K562 (cell line): Measurements from ENCODE around the gene TSTD2. TPM values are rescaled to one million over a fixed set of nuclear protein-coding genes. Genes with fewer than 3 reads are reported as not detected.

Experiments
- ATAC-seq: fragments of 200-7000 bp; cut with Tn5 transposase; 3 replicates; pipeline ENCODE4 v1.9.1; 2020; ENCODE audit warnings: moderate library complexity
- BruUV-seq: library from RNA; stranded (reverse); fragments of 400-500 nt; replicated peaks from 2 replicates; lab custom pipeline; 2021; lab: Mats Ljungman, UMichigan
- CTCF ChIA-PET: fragments of 300-600 bp; formaldehyde crosslinking; extraction: SDS; loops from one replicate; lab custom pipeline; 2021; ENCODE audit warnings: low intra/inter-chr PET ratio; lab: Yijun Ruan, JAX
- POLR2A ChIA-PET: fragments of 300-600, 350-650 bp; sonication (Branson Sonifier 250); formaldehyde crosslinking; extraction: SDS; loops from one replicate; lab custom pipeline; 2021; ENCODE audit warnings: antibody characterized with exemption, inconsistent platforms; lab: Yijun Ruan, JAX
- DNase-seq, 4 experiments: peaks; one replicate each; pipeline versions ENCODE4 v3.0.0 to v3.0.0-alpha.2; 2011 to 2018; ENCODE audit warnings: low spot score in 3 of 4, mixed read lengths in 3 of 4; ENCODE audit errors: extremely low read depth in 1 of 4
- FAIRE-seq: peaks from 2 replicates; lab custom pipeline; 2011; peaks lifted over from hg19 to GRCh38; lab: Jason Lieb, UNC
- H2AFZ ChIP-seq: 2 replicates; pipeline ENCODE4 v1.6.0; 2011; ENCODE audit warnings: low read depth, low read length, control low read depth, inconsistent platforms
- H3K27ac ChIP-seq: fragments of 200-600 bp; 3 replicates; pipeline ENCODE4 v1.8.0; 2011; ENCODE audit warnings: low read depth, mild to moderate bottlenecking, control low read depth, inconsistent platforms, low read length, moderate library complexity, mixed read lengths; ENCODE audit errors: extremely low read depth
- H3K27me3 ChIP-seq, 2 experiments: fragments of 300-600 bp in 1 of 2; 2 replicates in 1 of 2; 3 replicates in 1 of 2; pipeline versions ENCODE4 v1.6.0 to v1.8.0; 2011; ENCODE audit warnings: inconsistent platforms in 2 of 2, low read length in 2 of 2, mild to moderate bottlenecking in 1 of 2, mixed read lengths in 1 of 2, moderate library complexity in 1 of 2; ENCODE audit not compliant: control insufficient read depth in 2 of 2, insufficient read depth in 2 of 2
- H3K36me3 ChIP-seq: fragments of 300-600 bp; 3 replicates; pipeline ENCODE4 v1.8.0; 2011; ENCODE audit warnings: mild to moderate bottlenecking, low read length, inconsistent platforms; ENCODE audit not compliant: control insufficient read depth, insufficient read depth
- H3K4me1 ChIP-seq, 2 experiments: fragments of 200-600 bp in 1 of 2; replicated peaks in 1 of 2; 2 replicates in 1 of 2; 3 replicates in 1 of 2; pipeline versions ENCODE4 v1.5.1 to v1.8.0; 2011; ENCODE audit warnings: inconsistent platforms in 2 of 2, low read length in 2 of 2, mild to moderate bottlenecking in 1 of 2, mixed read lengths in 1 of 2, moderate library complexity in 1 of 2; ENCODE audit not compliant: control insufficient read depth in 2 of 2, insufficient read depth in 2 of 2
- H3K4me2 ChIP-seq: 2 replicates; pipeline ENCODE4 v1.6.1; 2011; ENCODE audit warnings: low read length, control low read depth, inconsistent platforms, mixed read lengths; ENCODE audit not compliant: insufficient read depth
- H3K4me3 ChIP-seq: fragments of 200-600 bp; sonication (generic), shearing (Covaris generic); 2 replicates; pipeline ENCODE4 v1.5.1; 2016; ENCODE audit warnings: control low read depth, inconsistent platforms
- H3K79me2 ChIP-seq: fragments of 200-600 bp; 3 replicates; pipeline ENCODE4 v1.8.0; 2011; ENCODE audit warnings: low read length, inconsistent platforms; ENCODE audit not compliant: control insufficient read depth, insufficient read depth
- H3K9ac ChIP-seq, 2 experiments: 2 replicates each; pipeline versions ENCODE4 v1.6.0 to v1.6.1; 2011; ENCODE audit warnings: low read depth in 2 of 2, low read length in 2 of 2, control low read depth in 1 of 2, inconsistent platforms in 1 of 2, mild to moderate bottlenecking in 1 of 2, mixed read lengths in 1 of 2; ENCODE audit not compliant: insufficient read depth in 1 of 2
- H3K9me1 ChIP-seq: one replicate; pipeline ENCODE4 v1.6.0; 2011; ENCODE audit warnings: inconsistent platforms, mild to moderate bottlenecking, low read length, moderate library complexity; ENCODE audit not compliant: control insufficient read depth, insufficient read depth
- H3K9me3 ChIP-seq: replicated peaks from 2 replicates; pipeline ENCODE4 v1.5.1; 2011; ENCODE audit warnings: low read depth, low read length, inconsistent platforms; ENCODE audit not compliant: control insufficient read depth, insufficient read depth
- H4K20me1 ChIP-seq: replicated peaks from 2 replicates; pipeline ENCODE4 v1.6.1; 2011; ENCODE audit warnings: low read length, inconsistent platforms, mixed read lengths; ENCODE audit not compliant: control insufficient read depth, insufficient read depth
- BRD9 ChIP-seq: fragments of 450-650 bp; IDR thresholded peaks from 2 replicates; pipeline ENCODE4 v1.6.1; 2018; ENCODE audit warnings: low read depth; ENCODE audit not compliant: partially characterized antibody
- ESRRB ChIP-seq: fragments of 250-450 bp; sonication (Bioruptor Pico); IDR thresholded peaks from 2 replicates; pipeline ENCODE4 v1.5.0; 2020; ENCODE audit warnings: mild to moderate bottlenecking, moderate library complexity, borderline replicate concordance
- MAFF ChIP-seq: IDR thresholded peaks from 2 replicates; pipeline ENCODE4 v1.6.1; 2012; ENCODE audit warnings: low read length, improper control_type of control experiment
- MTF1 ChIP-seq: fragments of 250-450 bp; sonication (Bioruptor Pico); IDR thresholded peaks from 2 replicates; pipeline ENCODE4 v1.9.0; 2021; ENCODE audit warnings: moderate library complexity, mild to moderate bottlenecking, inconsistent platforms, borderline replicate concordance
- NCOA1 ChIP-seq: fragments of 450-650 bp; IDR thresholded peaks from 2 replicates; pipeline ENCODE4 v1.6.1; 2016; ENCODE audit warnings: low read depth
- NELFE ChIP-seq: IDR thresholded peaks from 2 replicates; pipeline ENCODE4 v1.6.1; 2011; ENCODE audit warnings: mild to moderate bottlenecking; ENCODE audit not compliant: insufficient read depth, insufficient read length
- NFRKB ChIP-seq: fragments of 450-650 bp; IDR thresholded peaks from 2 replicates; pipeline ENCODE4 v1.6.1; 2016; ENCODE audit warnings: low read depth
- PHF20 ChIP-seq: fragments of 450-650 bp; IDR thresholded peaks from 2 replicates; pipeline ENCODE4 v1.6.1; 2018; ENCODE audit not compliant: partially characterized antibody
- POLR3A ChIP-seq: IDR thresholded peaks from 2 replicates; pipeline ENCODE4 v1.6.1; 2011; ENCODE audit warnings: borderline replicate concordance, mild to moderate bottlenecking, moderate library complexity; ENCODE audit not compliant: insufficient read length, insufficient read depth; ENCODE audit errors: extremely low read depth
- PTTG1 ChIP-seq: fragments of 450-650 bp; IDR thresholded peaks from 2 replicates; pipeline ENCODE4 v1.6.1; 2016; ENCODE audit warnings: low read depth, mild to moderate bottlenecking, missing genetic modification characterization, missing compliant biosample characterization
- RBM22 ChIP-seq: fragments of 200-400 bp; formaldehyde crosslinking; IDR thresholded peaks from 2 replicates; pipeline ENCODE4 v1.6.1; 2018; ENCODE audit warnings: low read length, low read depth; ENCODE audit not compliant: poor library complexity, severe bottlenecking
- SMAD3 ChIP-seq: fragments of 450-650 bp; formaldehyde crosslinking; conservative IDR thresholded peaks from 2 replicates; pipeline ENCODE4 v1.4.0; 2020; ENCODE audit warnings: mild to moderate bottlenecking
- ZNF146 ChIP-seq: IDR thresholded peaks from one replicate; pipeline ENCODE4 v1.6.1; 2018; ENCODE audit warnings: missing compliant biosample characterization; ENCODE audit not compliant: unreplicated experiment
- ZNF217 ChIP-seq: sonication (generic); formaldehyde crosslinking; IDR thresholded peaks from 2 replicates; pipeline ENCODE4 v1.8.0; 2022; ENCODE audit warnings: mild to moderate bottlenecking, missing genetic modification reagents
- WGBS: fragments of 100-300 bp; shearing (Covaris generic); methylation state at CpG from one replicate; pipeline ENCODE4 v1.1.6; 2016; ENCODE audit warnings: low coverage, mixed read lengths; ENCODE audit not compliant: insufficient coverage; ENCODE audit errors: missing lambda C conversion rate; 5-methylcytosine and 5-hydroxymethylcytosine counted together
- in situ Hi-C: fragments of 300-500 bp; cut with MboI; formaldehyde crosslinking; loops from 4 replicates; pipeline ENCODE4 v1.15.0; 2018; ENCODE audit warnings: inconsistent platforms, mixed read lengths
- intact Hi-C: fragments of 100-400 bp; cut with micrococcal nuclease; formaldehyde crosslinking; loops from 2 replicates; pipeline ENCODE4 v1.14.2; 2022
- polyA plus RNA-seq, 8 experiments: library from polyadenylated mRNA; depleted of rRNA in 4 of 8; stranded (reverse) in 5 of 8; unstranded in 3 of 8; fragments of >200 nt; fragmentation: Nextera tagmentation in 2 of 8; fragmentation: Illumina TruSeq in 1 of 8; extraction: Ambion mirVana in 2 of 8; extraction: Trizol in 1 of 8; gene quantifications; 2 replicates each; pipeline versions ENCODE4 v1.2.1 to v1.2.3, GENCODE V29; 2011 to 2014; ENCODE audit warnings: inconsistent platforms in 1 of 8, missing spikeins in 1 of 8
- total RNA-seq, 7 experiments: library from RNA; depleted of rRNA in 6 of 7; stranded (reverse); fragments of >200 nt in 6 of 7; fragmentation: Illumina TruSeq in 2 of 7; extraction: Trizol in 2 of 7; gene quantifications; 2 replicates each; pipeline versions ENCODE4 v1.2.1 to v1.2.3, GENCODE V29; 2011 to 2021; ENCODE audit warnings: low replicate concordance in 1 of 7
- TF ChIP-seq, protein P1 (sequence below), 2 experiments: IDR thresholded peaks in 1 of 2; conservative IDR thresholded peaks in 1 of 2; 2 replicates each; pipeline ENCODE4 v1.6.1; 2016; ENCODE audit warnings: low read depth in 2 of 2, mild to moderate bottlenecking in 1 of 2, missing compliant biosample characterization in 1 of 2, missing genetic modification characterization in 1 of 2, moderate library complexity in 1 of 2
- TF ChIP-seq, protein P2 (sequence below): fragments of 250-450 bp; sonication (Bioruptor Pico); IDR thresholded peaks from 2 replicates; pipeline ENCODE4 v1.4.0; 2020; ENCODE audit warnings: mild to moderate bottlenecking, moderate library complexity, borderline replicate concordance

Gene TSTD2
- total and polyA plus RNA-seq, 9 of the 15 experiments (the other 6 are each of a cell fraction or from before 2014, with no cell fraction given): 10.1 to 36.7 (median 19.0) TPM

DNA sequence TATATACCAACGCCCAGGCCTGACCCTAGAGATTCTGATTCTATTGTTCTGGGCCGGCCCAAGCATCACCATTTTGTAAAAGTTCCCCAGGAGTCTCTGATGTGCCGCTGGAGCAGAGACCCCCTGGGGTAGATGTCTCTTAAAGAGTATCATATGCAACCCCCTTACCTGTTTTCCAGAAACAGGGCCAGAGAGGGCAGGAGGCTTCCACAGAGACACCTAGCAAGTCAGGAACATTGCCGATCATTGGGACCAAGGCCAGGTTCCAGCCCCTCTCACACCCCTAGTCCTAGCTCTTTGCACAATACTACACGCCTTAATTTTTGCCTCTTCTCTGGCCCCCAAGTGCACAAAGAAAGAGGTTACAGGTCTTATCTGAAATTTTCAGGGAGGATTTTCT lies 67.9 kb downstream of the TSTD2 start:
- Histone ChIP-seq H2AFZ (no peak overlapping the region), H4K20me1 (0 out of 2 replicates have a peak, but pooled peaks cover 4% of the 10 kb centered on the region), H3K4me3 (no peak overlapping the region), H3K4me1 (peaks cover 4 to 15% of the 10 kb centered on the region in 2 experiments; a peak in 3 of 5 replicates), H3K9me1 (peaks cover 4% of the 10 kb centered on the region), H3K27me3 (no peaks in the 10 kb centered on the region), H3K9ac (no peak overlapping the region), H3K4me2 (no peak overlapping the region), H3K27ac (no peak overlapping the region), H3K79me2 (no peaks in the 10 kb centered on the region)
- FAIRE-seq (no peak), ATAC-seq (no peak), DNase-seq (no peak)
- BruUV-seq: no TSS peak
- POLR2A ChIA-PET: no interaction called here
- in situ Hi-C loops: no loop called here
- CTCF ChIA-PET: no interaction called here
- 87% methylated on average over 5 of the region's 5 CpGs for WGBS
- TF ChIP-seq, protein P1, sequence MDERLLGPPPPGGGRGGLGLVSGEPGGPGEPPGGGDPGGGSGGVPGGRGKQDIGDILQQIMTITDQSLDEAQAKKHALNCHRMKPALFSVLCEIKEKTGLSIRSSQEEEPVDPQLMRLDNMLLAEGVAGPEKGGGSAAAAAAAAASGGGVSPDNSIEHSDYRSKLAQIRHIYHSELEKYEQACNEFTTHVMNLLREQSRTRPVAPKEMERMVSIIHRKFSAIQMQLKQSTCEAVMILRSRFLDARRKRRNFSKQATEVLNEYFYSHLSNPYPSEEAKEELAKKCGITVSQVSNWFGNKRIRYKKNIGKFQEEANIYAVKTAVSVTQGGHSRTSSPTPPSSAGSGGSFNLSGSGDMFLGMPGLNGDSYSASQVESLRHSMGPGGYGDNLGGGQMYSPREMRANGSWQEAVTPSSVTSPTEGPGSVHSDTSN (CRISPR knock-in tag; IDR thresholded peaks at IDR 0.05; ENCODE audit: low read depth): no peak
- TF ChIP-seq, protein P1 (tag; conservative IDR thresholded peaks at IDR 0.05; ENCODE audit: low read depth): no peak
- TF ChIP-seq NCOA1: no peak
- no peak for TF ChIP-seq PHF20
- no peak for TF ChIP-seq RBM22
- no peak for TF ChIP-seq MTF1
- no peak for TF ChIP-seq BRD9
- TF ChIP-seq, protein P2, sequence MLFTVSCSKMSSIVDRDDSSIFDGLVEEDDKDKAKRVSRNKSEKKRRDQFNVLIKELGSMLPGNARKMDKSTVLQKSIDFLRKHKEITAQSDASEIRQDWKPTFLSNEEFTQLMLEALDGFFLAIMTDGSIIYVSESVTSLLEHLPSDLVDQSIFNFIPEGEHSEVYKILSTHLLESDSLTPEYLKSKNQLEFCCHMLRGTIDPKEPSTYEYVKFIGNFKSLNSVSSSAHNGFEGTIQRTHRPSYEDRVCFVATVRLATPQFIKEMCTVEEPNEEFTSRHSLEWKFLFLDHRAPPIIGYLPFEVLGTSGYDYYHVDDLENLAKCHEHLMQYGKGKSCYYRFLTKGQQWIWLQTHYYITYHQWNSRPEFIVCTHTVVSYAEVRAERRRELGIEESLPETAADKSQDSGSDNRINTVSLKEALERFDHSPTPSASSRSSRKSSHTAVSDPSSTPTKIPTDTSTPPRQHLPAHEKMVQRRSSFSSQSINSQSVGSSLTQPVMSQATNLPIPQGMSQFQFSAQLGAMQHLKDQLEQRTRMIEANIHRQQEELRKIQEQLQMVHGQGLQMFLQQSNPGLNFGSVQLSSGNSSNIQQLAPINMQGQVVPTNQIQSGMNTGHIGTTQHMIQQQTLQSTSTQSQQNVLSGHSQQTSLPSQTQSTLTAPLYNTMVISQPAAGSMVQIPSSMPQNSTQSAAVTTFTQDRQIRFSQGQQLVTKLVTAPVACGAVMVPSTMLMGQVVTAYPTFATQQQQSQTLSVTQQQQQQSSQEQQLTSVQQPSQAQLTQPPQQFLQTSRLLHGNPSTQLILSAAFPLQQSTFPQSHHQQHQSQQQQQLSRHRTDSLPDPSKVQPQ (CRISPR knock-in tag): no peak
- no peak for TF ChIP-seq SMAD3 (CRISPR knock-in tag)
- no peak for TF ChIP-seq NFRKB
- no peak for TF ChIP-seq POLR3A
- no peak for TF ChIP-seq PTTG1 (tag)
- no peak for TF ChIP-seq NELFE
- no peak for TF ChIP-seq MAFF
- TF ChIP-seq ZNF146 (CRISPR knock-in tag): no peak
- no peak for TF ChIP-seq ZNF217
- no peak for TF ChIP-seq ESRRB (CRISPR knock-in tag)
- TF ChIP-seq, all 486 proteins: peak for 0
- Histone ChIP-seq H3K9me3 (no peaks in the 10 kb centered on the region), H3K36me3 (peaks cover 62% of the 10 kb centered on the region)
- intact Hi-C loops: no loop called here
